Calu3 (cell line): ENCODE measurements around the gene PKP3. TPM values are rescaled to one million over a fixed set of nuclear protein-coding genes. Genes with fewer than 3 reads are reported as not detected.

ENCODE experiments used
- BruUV-seq: library from RNA; stranded (reverse); fragments of 400-500 nt; replicated peaks from 2 replicates; lab custom pipeline; 2021; lab: Mats Ljungman, UMichigan
- CTCF ChIA-PET: fragments of 300-600 bp; sonication (Branson Sonifier 250); formaldehyde crosslinking; loops from one replicate; lab custom pipeline; 2022; ENCODE audit warnings: antibody characterized with exemption; lab: Charles Lee
- DNase-seq: peaks from one replicate; pipeline ENCODE4 v3.0.0; 2022
- H3K27ac Mint-ChIP-seq: one replicate; pipeline ENCODE4 v1.8.0; 2022; ENCODE audit warnings: mixed read lengths; ENCODE audit not compliant: unreplicated experiment
- H3K27me3 Mint-ChIP-seq: one replicate; pipeline ENCODE4 v1.8.0; 2022; ENCODE audit warnings: mixed read lengths; ENCODE audit not compliant: unreplicated experiment
- H3K36me3 Mint-ChIP-seq: one replicate; pipeline ENCODE4 v1.8.0; 2022; ENCODE audit warnings: mild to moderate bottlenecking, moderate library complexity, mixed read lengths; ENCODE audit not compliant: insufficient read depth, unreplicated experiment
- H3K4me1 Mint-ChIP-seq: one replicate; pipeline ENCODE4 v1.8.0; 2022; ENCODE audit warnings: mild to moderate bottlenecking, low read depth, mixed read lengths; ENCODE audit not compliant: unreplicated experiment
- H3K4me3 Mint-ChIP-seq: one replicate; pipeline ENCODE4 v1.8.0; 2022; ENCODE audit warnings: mild to moderate bottlenecking, low read depth, moderate library complexity, mixed read lengths; ENCODE audit not compliant: unreplicated experiment
- H3K9me3 Mint-ChIP-seq: one replicate; pipeline ENCODE4 v1.8.0; 2022; ENCODE audit warnings: low read depth, mixed read lengths; ENCODE audit not compliant: unreplicated experiment
- intact Hi-C: fragments of 100-400 bp; cut with micrococcal nuclease; formaldehyde crosslinking; loops from one replicate; pipeline ENCODE4 v1.10.0; 2022; ENCODE audit not compliant: unreplicated experiment
- total RNA-seq: library from RNA; stranded (reverse); gene quantifications from 2 replicates; pipeline ENCODE4 v1.2.3, GENCODE V29; 2022
- TF ChIP-seq, protein P1 (sequence below): fragments of 200-600 bp; IDR thresholded peaks from one replicate; pipeline ENCODE4 v1.8.0; 2022; ENCODE audit warnings: antibody characterized with exemption; ENCODE audit not compliant: unreplicated experiment

The PKP3 gene
- total RNA-seq, 1 experiment from 2014 or later: 128 TPM

DNA sequence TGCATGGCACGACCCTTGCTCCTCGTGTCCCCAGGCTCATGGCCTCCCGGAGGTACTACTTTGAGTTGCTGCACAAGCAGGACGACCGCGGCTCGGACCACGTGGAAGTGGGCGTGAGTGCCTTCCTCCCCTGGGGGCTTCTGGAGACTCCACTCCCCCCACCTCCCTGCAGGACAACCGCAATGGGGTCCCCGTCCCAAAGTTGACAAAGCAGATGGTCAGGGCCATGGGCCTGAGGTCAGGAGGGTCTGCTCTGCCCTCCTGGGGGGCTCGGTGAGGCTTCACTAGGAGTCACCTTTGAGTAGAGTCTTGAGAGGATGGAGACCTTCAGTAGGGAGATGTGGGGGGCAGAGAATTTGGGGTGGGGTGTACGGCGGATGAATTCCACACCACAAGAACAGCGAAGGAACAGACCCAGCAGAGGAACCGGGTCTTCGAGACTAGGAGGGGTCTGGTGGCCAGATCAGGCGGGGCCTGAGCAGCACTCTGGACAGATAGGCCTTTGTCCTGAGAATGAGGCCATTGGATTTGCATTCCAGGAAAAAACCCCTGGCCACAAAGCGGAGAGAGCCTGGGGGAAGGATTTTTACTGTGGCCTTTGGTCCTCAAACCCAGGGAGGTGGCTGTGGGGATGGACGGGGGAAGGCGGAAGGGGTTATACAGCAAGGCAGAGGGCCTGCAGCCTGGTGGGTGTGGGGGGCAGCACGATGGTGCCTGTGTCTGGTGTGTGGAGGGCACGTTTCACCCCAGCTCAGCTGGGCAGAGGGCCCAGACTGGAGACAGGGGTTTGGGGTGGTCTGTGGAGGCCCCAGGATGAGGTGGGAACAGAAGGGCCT, 20.1 kb upstream of the PKP3 start:
- Mint-ChIP-seq H3K27me3 (peaks cover 60% of the 10 kb centered on the region), H3K27ac (no peak overlapping the region), H3K9me3 (no peaks in the 10 kb centered on the region), H3K4me3 (no peak overlapping the region), H3K36me3 (peaks cover 8% of the 10 kb centered on the region), H3K4me1 (peaks cover 9% of the 10 kb centered on the region)
- DNase-seq: peak; percentile 38
- CTCF ChIA-PET: no interaction called here
- intact Hi-C loops: no loop called here
- BruUV-seq: no TSS peak
- TF ChIP-seq, protein P1, sequence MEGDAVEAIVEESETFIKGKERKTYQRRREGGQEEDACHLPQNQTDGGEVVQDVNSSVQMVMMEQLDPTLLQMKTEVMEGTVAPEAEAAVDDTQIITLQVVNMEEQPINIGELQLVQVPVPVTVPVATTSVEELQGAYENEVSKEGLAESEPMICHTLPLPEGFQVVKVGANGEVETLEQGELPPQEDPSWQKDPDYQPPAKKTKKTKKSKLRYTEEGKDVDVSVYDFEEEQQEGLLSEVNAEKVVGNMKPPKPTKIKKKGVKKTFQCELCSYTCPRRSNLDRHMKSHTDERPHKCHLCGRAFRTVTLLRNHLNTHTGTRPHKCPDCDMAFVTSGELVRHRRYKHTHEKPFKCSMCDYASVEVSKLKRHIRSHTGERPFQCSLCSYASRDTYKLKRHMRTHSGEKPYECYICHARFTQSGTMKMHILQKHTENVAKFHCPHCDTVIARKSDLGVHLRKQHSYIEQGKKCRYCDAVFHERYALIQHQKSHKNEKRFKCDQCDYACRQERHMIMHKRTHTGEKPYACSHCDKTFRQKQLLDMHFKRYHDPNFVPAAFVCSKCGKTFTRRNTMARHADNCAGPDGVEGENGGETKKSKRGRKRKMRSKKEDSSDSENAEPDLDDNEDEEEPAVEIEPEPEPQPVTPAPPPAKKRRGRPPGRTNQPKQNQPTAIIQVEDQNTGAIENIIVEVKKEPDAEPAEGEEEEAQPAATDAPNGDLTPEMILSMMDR: no peak

DNA sequence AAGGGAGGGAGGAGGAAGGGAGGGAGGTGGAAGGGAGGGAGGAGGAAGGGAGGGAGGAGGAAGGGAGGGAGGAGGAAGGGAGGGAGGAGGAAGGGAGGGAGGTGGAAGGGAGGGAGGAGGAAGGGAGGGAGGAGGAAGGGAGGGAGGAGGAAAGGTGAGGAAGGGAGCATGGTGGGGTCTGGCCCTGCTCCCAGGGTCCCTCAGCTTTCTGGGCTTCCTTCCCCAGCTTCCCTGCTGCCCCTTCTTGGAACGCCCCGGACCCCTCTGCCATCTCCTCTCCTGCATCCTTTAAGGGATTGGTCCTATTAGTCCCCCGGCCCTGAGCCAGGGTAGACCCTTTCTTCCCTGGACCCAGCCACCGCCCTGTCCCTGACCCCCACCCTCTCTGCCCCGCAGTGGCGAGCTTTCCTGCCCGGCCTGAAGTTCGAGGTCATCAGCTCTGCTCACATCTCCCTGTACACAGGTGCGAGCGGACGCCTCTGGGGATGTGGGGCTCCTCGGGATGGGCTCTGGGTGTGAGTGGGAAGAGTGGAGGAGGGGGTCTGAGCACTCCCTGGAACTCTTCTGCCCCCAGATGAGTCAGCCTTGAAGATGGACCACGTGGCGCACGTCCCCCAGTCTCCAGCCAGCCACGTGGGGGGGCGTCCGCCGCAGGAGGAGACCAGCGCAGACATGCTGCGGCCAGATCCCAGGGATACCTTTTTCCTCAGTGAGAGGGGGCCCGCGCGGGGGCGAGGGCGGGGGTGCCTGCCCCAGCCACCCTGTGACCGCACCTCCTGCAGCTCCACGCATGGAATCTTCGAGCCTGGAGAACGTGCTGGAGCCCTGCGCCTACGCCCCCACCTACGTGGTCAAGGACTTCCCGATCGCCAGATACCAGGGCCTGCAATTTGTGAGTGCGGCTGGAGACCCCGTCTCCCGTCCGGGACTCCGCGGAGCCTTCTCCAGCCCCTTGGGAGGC, 18.7 kb upstream of the PKP3 start:
- H3K27ac Mint-ChIP-seq: no peak overlapping the region
- H3K9me3 Mint-ChIP-seq: no peaks in the 10 kb centered on the region
- TF ChIP-seq, protein P1: no peak
- intact Hi-C loops: no loop called here
- H3K4me1 Mint-ChIP-seq: peaks cover 9% of the 10 kb centered on the region
- no TSS peak for BruUV-seq
- CTCF ChIA-PET: interaction anchor here (0.5 kb wide), 1 partner anchor 15 kb away, joined by 7 read pairs; no protein-coding TSS in a partner anchor
- peaks cover 56% of the 10 kb centered on the region for H3K27me3 Mint-ChIP-seq
- H3K36me3 Mint-ChIP-seq: peaks cover 8% of the 10 kb centered on the region
- no peak for DNase-seq
- no peak overlapping the region for H3K4me3 Mint-ChIP-seq

DNA sequence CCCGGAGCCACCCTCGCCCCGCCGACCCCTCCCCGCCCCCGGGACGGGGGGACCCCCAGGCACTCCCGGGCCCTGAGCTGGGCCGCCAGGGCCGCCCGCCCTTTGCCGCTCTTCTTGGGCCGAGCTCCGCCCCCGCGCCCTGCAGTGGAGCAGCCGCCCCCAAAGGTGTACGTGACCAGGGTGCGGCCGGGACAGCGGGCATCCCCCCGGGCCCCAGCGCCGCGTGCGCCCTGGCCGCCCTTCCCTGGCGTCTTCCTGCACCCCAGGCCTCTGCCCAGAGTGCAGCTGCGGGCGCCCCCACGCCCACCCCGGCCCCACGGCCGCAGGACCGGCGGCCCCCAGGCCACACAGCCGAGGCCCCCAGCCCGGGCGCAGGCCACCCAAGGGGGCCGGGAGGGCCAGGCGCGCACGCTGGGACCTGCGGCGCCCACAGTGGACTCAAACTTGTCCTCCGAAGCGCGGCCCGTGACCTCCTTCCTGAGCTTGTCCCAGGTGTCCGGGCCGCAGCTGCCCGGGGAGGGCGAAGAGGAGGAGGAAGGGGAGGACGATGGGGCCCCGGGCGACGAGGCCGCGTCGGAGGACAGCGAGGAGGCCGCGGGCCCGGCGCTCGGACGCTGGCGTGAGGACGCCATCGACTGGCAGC, 17.4 kb upstream of the PKP3 start:
- TF ChIP-seq, protein P1: no peak
- CTCF ChIA-PET: no interaction called here
- Mint-ChIP-seq H3K4me1 (peaks cover 9% of the 10 kb centered on the region), H3K4me3 (no peak overlapping the region), H3K27me3 (peaks cover 43% of the 10 kb centered on the region), H3K9me3 (no peaks in the 10 kb centered on the region), H3K36me3 (no peaks in the 10 kb centered on the region), H3K27ac (no peak overlapping the region)
- intact Hi-C loops: no loop called here
- no TSS peak for BruUV-seq
- no peak for DNase-seq

DNA sequence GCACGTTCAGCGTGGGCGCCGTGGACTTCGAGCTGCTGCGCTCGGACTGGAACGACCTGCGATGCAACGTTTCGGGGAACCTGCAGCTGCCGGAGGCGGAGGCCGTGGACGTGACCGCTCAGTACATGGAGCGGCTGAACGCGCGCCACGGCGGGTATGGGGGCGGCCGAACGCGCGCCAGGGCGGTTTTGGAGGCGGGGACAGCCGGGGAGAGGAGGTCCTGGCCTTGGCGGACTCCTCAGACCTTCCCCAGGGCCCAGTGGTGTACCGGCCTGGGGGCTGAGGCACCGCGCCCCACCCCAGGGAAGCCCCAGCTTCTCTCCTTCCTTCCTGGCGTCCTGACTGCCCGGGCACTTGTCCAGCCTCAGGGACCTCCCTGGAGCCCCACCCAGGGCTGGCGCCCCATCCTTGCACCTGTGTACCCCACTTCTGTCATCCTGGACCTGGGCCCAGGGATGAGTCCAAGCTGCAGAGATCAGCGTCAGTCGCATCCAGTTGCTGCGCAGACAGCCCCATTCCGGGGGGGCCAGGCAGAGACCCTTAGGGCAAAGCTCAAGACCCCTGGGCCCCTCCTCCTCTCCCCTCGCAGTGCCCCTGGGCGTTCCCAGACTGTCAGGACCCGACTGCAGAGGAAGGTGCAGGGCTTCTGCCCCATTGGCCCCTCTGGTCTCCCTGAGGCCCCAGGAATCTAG, 16.7 kb upstream of the PKP3 start:
- Mint-ChIP-seq H3K27ac (no peak overlapping the region), H3K36me3 (no peaks in the 10 kb centered on the region), H3K27me3 (peaks cover 42% of the 10 kb centered on the region), H3K4me1 (peaks cover 9% of the 10 kb centered on the region), H3K9me3 (no peaks in the 10 kb centered on the region), H3K4me3 (no peak overlapping the region)
- no TSS peak for BruUV-seq
- intact Hi-C loops: no loop called here
- CTCF ChIA-PET: no interaction called here
- TF ChIP-seq, protein P1: no peak
- DNase-seq: no peak
